ENCODE results near the gene FGFR3. TPM values are rescaled to one million over a fixed set of nuclear protein-coding genes. Genes with fewer than 3 reads are reported as not detected.

FGFR3 gene
- polyA plus RNA-seq, 1 donor from 2014 or later: 0.48 TPM

GRCh38 chr4:1813231-1813630 lies 20.1 kb downstream of the FGFR3 start:
- Histone ChIP-seq H4K20me1 (ENCODE audit: insufficient read depth) (no peaks in the 10 kb centered on the region), H3K4me2 (ENCODE audit: low read length) (no peak overlapping the region), H3K27ac (ENCODE audit: low read length) (no peak overlapping the region), H3K9me3 (ENCODE audit: low read length) (no peaks in the 10 kb centered on the region), H3K4me3 (ENCODE audit: low read length) (no peak overlapping the region), H3K9me2 (ENCODE audit: insufficient read depth, low read length) (no peaks in the 10 kb centered on the region), H2AFZ (ENCODE audit: low read depth, low read length) (no peak overlapping the region), H3K27me3 (ENCODE audit: insufficient read depth, low read depth, low read length) (no peaks in the 10 kb centered on the region), H3K36me3 (ENCODE audit: insufficient read depth, low read length) (peaks cover 5% of the 10 kb centered on the region), H3F3A (ENCODE audit: insufficient read depth, low read length, poor library complexity, severe bottlenecking) (no peaks in the 10 kb centered on the region), H3K79me2 (replicated peaks; ENCODE audit: insufficient read depth, low read length) (no peaks in the 10 kb centered on the region), H3K9ac (ENCODE audit: low read length) (no peak overlapping the region)
- TF ChIP-seq POLR2AphosphoS5 (IDR thresholded peaks at IDR 0.05) (no peak), REST (IDR thresholded peaks at IDR 0.05; ENCODE audit: borderline replicate concordance) (no peak), TAF1 (IDR thresholded peaks at IDR 0.05; ENCODE audit: low read depth) (no peak), RAD21 (conservative IDR thresholded peaks at IDR 0.05) (no peak), MXI1 (conservative IDR thresholded peaks at IDR 0.05; ENCODE audit: poor library complexity, severe bottlenecking) (no peak), CTCF (IDR thresholded peaks at IDR 0.05; ENCODE audit: poor library complexity, severe bottlenecking) (no peak)

GRCh38 chr4:1813915-1814314 lies 20.8 kb downstream of the FGFR3 start:
- Histone ChIP-seq H3K36me3 (ENCODE audit: insufficient read depth, low read length) (peaks cover 5% of the 10 kb centered on the region), H3K9me2 (ENCODE audit: insufficient read depth, low read length) (no peaks in the 10 kb centered on the region), H3K9ac (ENCODE audit: low read length) (no peak overlapping the region), H4K20me1 (ENCODE audit: insufficient read depth) (no peaks in the 10 kb centered on the region), H3K4me2 (ENCODE audit: low read length) (no peak overlapping the region), H3K9me3 (ENCODE audit: low read length) (no peaks in the 10 kb centered on the region), H3K27ac (ENCODE audit: low read length) (no peak overlapping the region), H3K27me3 (ENCODE audit: insufficient read depth, low read depth, low read length) (no peaks in the 10 kb centered on the region), H3K79me2 (replicated peaks; ENCODE audit: insufficient read depth, low read length) (no peaks in the 10 kb centered on the region), H2AFZ (ENCODE audit: low read depth, low read length) (no peak overlapping the region), H3K4me3 (ENCODE audit: low read length) (no peak overlapping the region), H3F3A (ENCODE audit: insufficient read depth, low read length, poor library complexity, severe bottlenecking) (no peaks in the 10 kb centered on the region)
- TF ChIP-seq CTCF (IDR thresholded peaks at IDR 0.05; ENCODE audit: poor library complexity, severe bottlenecking) (no peak), TAF1 (IDR thresholded peaks at IDR 0.05; ENCODE audit: low read depth) (no peak), RAD21 (conservative IDR thresholded peaks at IDR 0.05) (no peak), EP300 (conservative IDR thresholded peaks at IDR 0.05; ENCODE audit: poor library complexity, severe bottlenecking) (no peak), EZH2 (IDR thresholded peaks at IDR 0.05; ENCODE audit: borderline replicate concordance, insufficient read depth, low read length, poor library complexity, severe bottlenecking) (no peak), SMC3 (conservative IDR thresholded peaks at IDR 0.05; ENCODE audit: poor library complexity) (no peak), MXI1 (conservative IDR thresholded peaks at IDR 0.05; ENCODE audit: poor library complexity, severe bottlenecking) (no peak), POLR2AphosphoS5 (IDR thresholded peaks at IDR 0.05) (no peak), REST (IDR thresholded peaks at IDR 0.05; ENCODE audit: borderline replicate concordance) (no peak)
